ENCODE data around the gene TBX21. TPM values are rescaled to one million over a fixed set of nuclear protein-coding genes. Genes with fewer than 3 reads are reported as not detected.

The TBX21 gene
- total RNA-seq, 1 donor from 2014 or later, result 0.25 TPM

- no peak for TF ChIP-seq CTCF (IDR thresholded peaks at IDR 0.05; ENCODE audit: borderline replicate concordance)
- no peak for DNase-seq
- intact Hi-C loops (cut with micrococcal nuclease), result no loop called here
- H3K4me1 ChIP-seq, result peaks cover 13% of the 10 kb centered on the region
- peak overlapping the region; percentile 65 for H3K4me3 ChIP-seq
- H3K27ac ChIP-seq (replicated peaks), result no peak overlapping the region
- H3K27me3 ChIP-seq (ENCODE audit: low read depth), result peaks cover 97% of the 10 kb centered on the region
- H3K36me3 ChIP-seq, result no peaks in the 10 kb centered on the region
- no peaks in the 10 kb centered on the region for H3K9me3 ChIP-seq (replicated peaks)
Measured at GRCh38 chr17:47733674-47734410, 806 bp downstream of the TBX21 start.

GRCh38 chr17:47735139-47735464, 2.1 kb downstream of the TBX21 start:
- intact Hi-C loops (cut with micrococcal nuclease), result no loop called here
- no peaks in the 10 kb centered on the region for H3K36me3 ChIP-seq
- peaks cover 95% of the 10 kb centered on the region for H3K27me3 ChIP-seq (ENCODE audit: low read depth)
- no peak for TF ChIP-seq CTCF (IDR thresholded peaks at IDR 0.05; ENCODE audit: borderline replicate concordance)
- no peak overlapping the region for H3K27ac ChIP-seq (replicated peaks)
- H3K4me3 ChIP-seq, result no peak overlapping the region
- H3K9me3 ChIP-seq (replicated peaks), result no peaks in the 10 kb centered on the region
- no peak for DNase-seq
- peaks cover 13% of the 10 kb centered on the region for H3K4me1 ChIP-seq

GRCh38 chr17:47735536-47736011, 2.5 kb downstream of the TBX21 start:
- no peak for DNase-seq
- Histone ChIP-seq H3K27ac (replicated peaks) (no peak overlapping the region), H3K4me1 (peaks cover 13% of the 10 kb centered on the region), H3K27me3 (ENCODE audit: low read depth) (peaks cover 90% of the 10 kb centered on the region), H3K36me3 (no peaks in the 10 kb centered on the region), H3K4me3 (no peak overlapping the region), H3K9me3 (replicated peaks) (no peaks in the 10 kb centered on the region)
- intact Hi-C loops (cut with micrococcal nuclease), result no loop called here
- TF ChIP-seq CTCF (IDR thresholded peaks at IDR 0.05; ENCODE audit: borderline replicate concordance), result no peak

GRCh38 chr17:47736501-47737495, 3.8 kb downstream of the TBX21 start:
- intact Hi-C loops (cut with micrococcal nuclease), result no loop called here
- no peak overlapping the region for H3K4me3 ChIP-seq
- no peak for TF ChIP-seq CTCF (IDR thresholded peaks at IDR 0.05; ENCODE audit: borderline replicate concordance)

GRCh38 chr17:47738178-47738577, 5.1 kb downstream of the TBX21 start:
- H3K4me1 ChIP-seq, result peaks cover 8% of the 10 kb centered on the region
- no peak overlapping the region for H3K27ac ChIP-seq (replicated peaks)
- H3K9me3 ChIP-seq (replicated peaks), result no peaks in the 10 kb centered on the region
- H3K27me3 ChIP-seq (ENCODE audit: low read depth), result peaks cover 86% of the 10 kb centered on the region
- no peaks in the 10 kb centered on the region for H3K36me3 ChIP-seq
- no peak for TF ChIP-seq CTCF (IDR thresholded peaks at IDR 0.05; ENCODE audit: borderline replicate concordance)
- no peak overlapping the region for H3K4me3 ChIP-seq
- DNase-seq, result no peak
- intact Hi-C loops (cut with micrococcal nuclease), result no loop called here

More at GRCh38 chr17:47736501-47737495, 3.8 kb downstream of the TBX21 start:
- Histone ChIP-seq H3K4me1 (peaks cover 13% of the 10 kb centered on the region), H3K27ac (replicated peaks) (no peak overlapping the region), H3K36me3 (no peaks in the 10 kb centered on the region), H3K27me3 (ENCODE audit: low read depth) (peaks cover 86% of the 10 kb centered on the region), H3K9me3 (replicated peaks) (no peaks in the 10 kb centered on the region)
- DNase-seq, result no peak

Data from left ventricle myocardium inferior (tissue), 1 donor.